Tibial nerve (tissue), 4 donors: ENCODE data around the gene AKAP5. TPM values are rescaled to one million over a fixed set of nuclear protein-coding genes. Genes with fewer than 3 reads are reported as not detected.

ENCODE experiments used
- DNase-seq, 2 donors: peaks; one replicate each; pipeline ENCODE4 v3.0.0-alpha.2; 2019; ENCODE audit warnings: low spot score in 2 of 2
- H3K27ac ChIP-seq, 4 donors: fragments of 200-600 bp; sonication (generic) in 3 of 4; one replicate each; pipeline ENCODE4 v1.5.1; 2017 to 2019; ENCODE audit warnings: mild to moderate bottlenecking in 1 of 4
- H3K27me3 ChIP-seq, 2 donors: fragments of 200-600 bp; sonication (generic) in 1 of 2; one replicate each; pipeline versions ENCODE4 v1.5.1 to v1.6.0; 2017 to 2019
- H3K36me3 ChIP-seq, 3 donors: fragments of 200-600 bp; sonication (generic); one replicate each; pipeline ENCODE4 v1.5.1; 2018 to 2019
- H3K4me1 ChIP-seq, 4 donors: fragments of 200-600 bp; sonication (generic) in 3 of 4; one replicate each; pipeline ENCODE4 v1.5.1; 2017 to 2019
- H3K4me3 ChIP-seq, 4 donors: fragments of 200-600 bp; sonication (generic) in 3 of 4; one replicate each; pipeline ENCODE4 v1.5.1; 2017 to 2019; ENCODE audit warnings: mild to moderate bottlenecking in 1 of 4, moderate library complexity in 1 of 4
- H3K9me3 ChIP-seq, 4 donors: fragments of 200-600 bp; sonication (generic) in 3 of 4; one replicate each; pipeline ENCODE4 v1.5.1; 2017 to 2019
- CTCF ChIP-seq, 5 experiments: fragments of 200-600 bp in 3 of 5; fragments of 450-650 bp in 2 of 5; sonication (generic) in 3 of 5; IDR thresholded peaks; one replicate each; pipeline ENCODE4 v1.5.1; 2016 to 2019; ENCODE audit warnings: antibody characterized with exemption in 5 of 5, mild to moderate bottlenecking in 3 of 5, moderate library complexity in 2 of 5
- EP300 ChIP-seq, 2 donors: sonication (generic); formaldehyde crosslinking; IDR thresholded peaks; one replicate each; pipeline ENCODE4 v1.6.1; 2017; ENCODE audit warnings: antibody characterized with exemption in 2 of 2, mild to moderate bottlenecking in 1 of 2
- POLR2A ChIP-seq, 2 donors: fragments of 450-650 bp; IDR thresholded peaks; one replicate each; pipeline ENCODE4 v1.6.1; 2017; ENCODE audit warnings: antibody characterized with exemption in 2 of 2, mild to moderate bottlenecking in 2 of 2, moderate library complexity in 2 of 2
- WGBS, 2 donors: methylation state at CpG; one replicate each; pipeline ENCODE4 v1.1.5; 2018; 5-methylcytosine and 5-hydroxymethylcytosine counted together
- total RNA-seq, 4 donors: library from RNA; depleted of rRNA; stranded (reverse); fragments of >200 nt; gene quantifications; one replicate each; pipeline ENCODE4 v1.1.0, GENCODE V29; 2016

AKAP5 gene
- total RNA-seq, 4 donors from 2014 or later, result 0.22 to 0.90 (median 0.50) TPM

- 77 to 89% methylated on average over 4 of the region's 4 CpGs for WGBS, 2 donors
- Histone ChIP-seq H3K27me3 (no peaks in the 10 kb centered on the region), H3K36me3 (peaks cover 0 to 20% (median 0%) of the 10 kb centered on the region in 3 donors), H3K4me3 (no peak overlapping the region), H3K4me1 (peaks cover 0 to 47% (median 8%) of the 10 kb centered on the region in 4 donors), H3K27ac (no peak overlapping the region), H3K9me3 (no peaks in the 10 kb centered on the region)
- no peak for DNase-seq
- TF ChIP-seq CTCF (IDR thresholded peaks at IDR 0.05) (no peak), EP300 (IDR thresholded peaks at IDR 0.05) (no peak), POLR2A (IDR thresholded peaks at IDR 0.05) (no peak)
Observed at GRCh38 chr14:64518229-64518628, 52.9 kb downstream of the AKAP5 start.

- DNase-seq, result no peak
- no peaks in the 10 kb centered on the region for H3K27me3 ChIP-seq
- WGBS, 2 donors, result 94 to 96% methylated on average over 4 of the region's 4 CpGs
- H3K27ac ChIP-seq, result no peak overlapping the region
- peaks cover 0 to 29% (median 0%) of the 10 kb centered on the region in 3 donors for H3K36me3 ChIP-seq
- TF ChIP-seq POLR2A (IDR thresholded peaks at IDR 0.05), result no peak
- no peak for TF ChIP-seq EP300 (IDR thresholded peaks at IDR 0.05)
- TF ChIP-seq CTCF (IDR thresholded peaks at IDR 0.05), result no peak
- H3K4me3 ChIP-seq, result no peak overlapping the region
- H3K4me1 ChIP-seq, result peaks cover 0 to 30% (median 2%) of the 10 kb centered on the region in 4 donors
- H3K9me3 ChIP-seq, result no peaks in the 10 kb centered on the region
Observed at GRCh38 chr14:64520699-64521098, 55.4 kb downstream of the AKAP5 start.

GRCh38 chr14:64522591-64523355 lies 57.5 kb downstream of the AKAP5 start:
- peaks cover 0 to 19% (median 0%) of the 10 kb centered on the region in 4 donors for H3K4me1 ChIP-seq
- no peak for TF ChIP-seq POLR2A (IDR thresholded peaks at IDR 0.05)
- TF ChIP-seq CTCF (IDR thresholded peaks at IDR 0.05), result no peak
- peaks cover 0 to 45% (median 0%) of the 10 kb centered on the region in 3 donors for H3K36me3 ChIP-seq
- no peak overlapping the region for H3K27ac ChIP-seq
- 89 to 92% methylated on average over 9 of the region's 9 CpGs for WGBS, 2 donors
- no peak for DNase-seq
- no peak overlapping the region for H3K4me3 ChIP-seq
- H3K9me3 ChIP-seq, result no peaks in the 10 kb centered on the region
- no peaks in the 10 kb centered on the region for H3K27me3 ChIP-seq

Other genes starting within 250 kb of the AKAP5 start
- 1 to 10 TPM in 3 of 4 donors, under 1 TPM in 1; 0.59 to 2.4 (median 1.5) TPM for gene ESR2, start 171.1 kb upstream of the AKAP5 start, total RNA-seq
- gene MTHFD1, start 77.1 kb upstream of the AKAP5 start, total RNA-seq, result 10 to 100 TPM; 52.0 to 59.4 (median 56.7) TPM
- 10 to 100 TPM; 14.9 to 26.4 (median 16.6) TPM for gene ZBTB25, start 38.3 kb downstream of the AKAP5 start, total RNA-seq
- gene ZBTB1, start 39.3 kb downstream of the AKAP5 start, total RNA-seq, result 10 to 100 TPM; 46.5 to 66.9 (median 55.9) TPM
- 100 to 1,000 TPM in 2 of 4 donors, 10 to 100 TPM in 2; 79.3 to 111 (median 98.9) TPM for gene HSPA2, start 75.2 kb downstream of the AKAP5 start, total RNA-seq
- 1 to 10 TPM in 3 of 4 donors, under 1 TPM in 1; 0.59 to 7.6 (median 4.4) TPM for gene PPP1R36, start 84.5 kb downstream of the AKAP5 start, total RNA-seq
- gene PLEKHG3, start 238.9 kb downstream of the AKAP5 start, total RNA-seq, result 10 to 100 TPM; 33.3 to 73.9 (median 63.1) TPM